Mesothelial cell of epicardium (in vitro differentiated cells): ENCODE measurements around the gene PSAPL1. TPM values are rescaled to one million over a fixed set of nuclear protein-coding genes. Genes with fewer than 3 reads are reported as not detected.

Experiments used
- DNase-seq, 2 experiments: peaks; one replicate each; pipeline ENCODE4 v3.0.0; 2021; ENCODE audit warnings: low spot score in 2 of 2; ENCODE audit not compliant: unreplicated experiment in 2 of 2
- H3K27ac Mint-ChIP-seq: 2 replicates; pipeline ENCODE4 v1.8.0; 2021; ENCODE audit warnings: mixed read lengths
- H3K27me3 Mint-ChIP-seq: 2 replicates; pipeline ENCODE4 v1.8.0; 2021; ENCODE audit warnings: low read depth, mixed read lengths
- H3K36me3 Mint-ChIP-seq: 2 replicates; pipeline ENCODE4 v1.8.0; 2021; ENCODE audit warnings: mixed read lengths
- H3K4me1 Mint-ChIP-seq: 2 replicates; pipeline ENCODE4 v1.8.0; 2021; ENCODE audit warnings: mixed read lengths
- H3K4me3 Mint-ChIP-seq: 2 replicates; pipeline ENCODE4 v1.8.0; 2021; ENCODE audit warnings: mild to moderate bottlenecking, moderate library complexity, mixed read lengths
- H3K9me3 Mint-ChIP-seq: 2 replicates; pipeline ENCODE4 v1.8.0; 2021; ENCODE audit warnings: mixed read lengths
- total RNA-seq: library from RNA; stranded (reverse); gene quantifications from 3 replicates; pipeline ENCODE4 v1.2.1, GENCODE V29; 2021
- TF ChIP-seq, protein P1 (sequence below): fragments of 200-600 bp; sonication (generic); IDR thresholded peaks from one replicate; pipeline ENCODE4 v1.5.0; 2021; ENCODE audit warnings: antibody characterized with exemption; ENCODE audit not compliant: unreplicated experiment

Gene PSAPL1
- total RNA-seq, 1 donor from 2014 or later: not detected

DNA sequence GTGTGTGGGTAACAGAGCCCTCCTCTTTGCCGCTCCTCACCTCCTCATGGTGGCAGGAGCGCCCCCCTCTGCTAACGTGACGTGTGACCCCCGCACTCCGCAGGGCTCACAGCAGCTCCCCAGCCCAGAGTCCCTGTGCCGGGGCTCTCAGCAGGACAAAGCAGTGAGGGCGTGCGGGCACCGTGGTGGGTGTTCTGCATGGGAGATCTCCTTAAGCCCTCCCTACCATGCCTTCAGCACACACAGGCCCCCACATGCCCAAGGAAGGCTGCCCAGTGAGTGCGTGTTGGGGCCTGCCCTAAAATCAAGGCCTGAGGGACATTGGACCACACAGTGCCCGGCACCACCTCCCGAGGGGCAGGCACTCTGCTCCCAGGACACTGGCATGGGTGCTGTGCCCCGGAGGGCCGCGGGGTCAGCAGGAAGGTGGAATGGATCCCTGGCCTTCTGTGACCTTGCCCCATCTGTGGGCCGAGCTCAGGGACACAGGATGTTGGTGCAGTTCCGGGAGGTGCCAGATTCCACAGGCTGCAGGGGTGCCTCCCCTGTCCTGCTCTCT is 10.1 kb downstream of the PSAPL1 start:
- H3K27ac Mint-ChIP-seq: no peak overlapping the region
- peaks cover 11% of the 10 kb centered on the region for H3K4me1 Mint-ChIP-seq
- no peaks in the 10 kb centered on the region for H3K9me3 Mint-ChIP-seq
- no peaks in the 10 kb centered on the region for H3K27me3 Mint-ChIP-seq
- peak in 1 of 2 experiments; percentile 32 for DNase-seq
- H3K36me3 Mint-ChIP-seq: no peaks in the 10 kb centered on the region
- TF ChIP-seq, protein P1, sequence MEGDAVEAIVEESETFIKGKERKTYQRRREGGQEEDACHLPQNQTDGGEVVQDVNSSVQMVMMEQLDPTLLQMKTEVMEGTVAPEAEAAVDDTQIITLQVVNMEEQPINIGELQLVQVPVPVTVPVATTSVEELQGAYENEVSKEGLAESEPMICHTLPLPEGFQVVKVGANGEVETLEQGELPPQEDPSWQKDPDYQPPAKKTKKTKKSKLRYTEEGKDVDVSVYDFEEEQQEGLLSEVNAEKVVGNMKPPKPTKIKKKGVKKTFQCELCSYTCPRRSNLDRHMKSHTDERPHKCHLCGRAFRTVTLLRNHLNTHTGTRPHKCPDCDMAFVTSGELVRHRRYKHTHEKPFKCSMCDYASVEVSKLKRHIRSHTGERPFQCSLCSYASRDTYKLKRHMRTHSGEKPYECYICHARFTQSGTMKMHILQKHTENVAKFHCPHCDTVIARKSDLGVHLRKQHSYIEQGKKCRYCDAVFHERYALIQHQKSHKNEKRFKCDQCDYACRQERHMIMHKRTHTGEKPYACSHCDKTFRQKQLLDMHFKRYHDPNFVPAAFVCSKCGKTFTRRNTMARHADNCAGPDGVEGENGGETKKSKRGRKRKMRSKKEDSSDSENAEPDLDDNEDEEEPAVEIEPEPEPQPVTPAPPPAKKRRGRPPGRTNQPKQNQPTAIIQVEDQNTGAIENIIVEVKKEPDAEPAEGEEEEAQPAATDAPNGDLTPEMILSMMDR: no peak
- H3K4me3 Mint-ChIP-seq: no peak overlapping the region

DNA sequence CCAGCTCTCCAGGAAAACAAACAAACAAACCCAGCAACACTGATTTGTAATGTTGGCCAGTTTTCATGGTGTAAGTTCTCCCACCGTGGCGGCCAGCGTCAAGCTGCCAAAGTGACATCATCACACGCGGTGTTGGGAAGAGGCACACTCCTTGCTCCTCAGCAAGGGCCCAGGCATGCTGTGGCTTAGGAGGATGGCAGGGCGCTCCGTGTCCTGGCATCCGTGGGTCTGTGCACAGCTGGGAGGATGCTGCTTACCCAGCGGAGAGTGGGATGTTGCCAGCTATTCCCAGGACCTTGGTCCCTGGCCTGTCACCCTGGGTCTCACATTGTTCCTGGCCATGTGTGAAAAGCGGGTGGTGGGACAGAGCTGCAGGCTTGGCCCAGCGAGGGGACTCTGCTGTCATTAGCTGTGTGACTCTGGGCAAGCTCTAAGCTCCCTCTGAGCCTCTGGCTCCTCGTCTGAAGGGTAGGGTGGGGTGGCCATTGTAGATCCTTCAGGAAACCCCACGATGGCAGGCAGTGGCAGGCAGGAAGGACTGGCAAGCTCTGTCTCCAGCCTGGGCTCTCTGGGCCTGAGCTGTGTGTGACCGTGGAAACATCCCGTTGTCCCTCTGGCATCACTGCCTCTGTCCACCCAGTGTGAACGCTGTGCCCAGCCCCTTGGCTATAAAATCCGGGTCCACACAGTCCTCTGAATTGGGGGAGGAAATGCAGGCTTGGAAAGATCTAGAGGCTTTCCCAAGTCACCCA is 10.8 kb downstream of the PSAPL1 start:
- Mint-ChIP-seq H3K9me3 (no peaks in the 10 kb centered on the region), H3K27ac (no peak overlapping the region), H3K4me3 (no peak overlapping the region), H3K36me3 (no peaks in the 10 kb centered on the region), H3K27me3 (no peaks in the 10 kb centered on the region), H3K4me1 (peaks cover 11% of the 10 kb centered on the region)
- TF ChIP-seq, protein P1: no peak
- DNase-seq: peak in 1 of 2 experiments; percentile 16

DNA sequence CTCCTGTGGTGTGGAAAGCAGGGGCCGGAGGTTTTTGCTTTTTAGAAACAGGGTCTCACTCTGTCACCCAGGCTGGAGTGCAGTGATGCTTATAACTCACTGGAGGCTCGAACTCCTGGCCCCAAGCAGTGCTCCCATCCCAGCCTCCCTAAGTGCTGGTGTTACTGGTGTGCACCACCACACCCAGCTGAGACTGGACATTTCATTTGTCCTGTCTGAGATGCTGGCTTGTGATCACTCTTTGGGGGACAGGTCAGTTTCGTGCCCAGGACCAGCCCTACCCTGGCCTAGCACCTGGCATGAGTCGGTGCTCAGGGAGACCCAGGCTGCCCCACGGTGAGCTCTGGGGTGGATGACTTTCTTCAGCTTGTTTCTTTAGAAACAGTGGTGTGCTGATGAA is 11.3 kb downstream of the PSAPL1 start:
- Mint-ChIP-seq H3K9me3 (peaks cover under 1% of the 10 kb centered on the region), H3K36me3 (no peaks in the 10 kb centered on the region), H3K4me3 (no peak overlapping the region), H3K27ac (no peak overlapping the region), H3K27me3 (no peaks in the 10 kb centered on the region), H3K4me1 (peaks cover 9% of the 10 kb centered on the region)
- DNase-seq: no peak
- TF ChIP-seq, protein P1: no peak

DNA sequence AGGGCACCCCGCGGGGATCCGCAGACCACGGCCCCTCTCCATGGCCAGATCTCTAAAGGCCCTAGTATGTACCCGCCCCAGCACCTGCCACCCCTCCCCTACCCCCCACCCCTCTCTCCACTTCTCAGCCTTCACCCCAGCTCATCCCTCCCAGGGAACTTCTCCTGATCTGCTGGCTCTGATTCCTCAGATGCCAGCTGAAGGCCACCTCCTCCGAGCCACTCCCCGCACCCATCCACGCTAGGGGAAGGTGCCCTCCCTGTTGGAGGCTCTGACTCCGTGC is 11.9 kb downstream of the PSAPL1 start:
- TF ChIP-seq, protein P1: no peak
- Mint-ChIP-seq H3K4me1 (peaks cover 4% of the 10 kb centered on the region), H3K27me3 (no peaks in the 10 kb centered on the region), H3K9me3 (peaks cover 4% of the 10 kb centered on the region), H3K27ac (no peak overlapping the region), H3K4me3 (no peak overlapping the region), H3K36me3 (no peaks in the 10 kb centered on the region)
- peak in 1 of 2 experiments; percentile 20 for DNase-seq

DNA sequence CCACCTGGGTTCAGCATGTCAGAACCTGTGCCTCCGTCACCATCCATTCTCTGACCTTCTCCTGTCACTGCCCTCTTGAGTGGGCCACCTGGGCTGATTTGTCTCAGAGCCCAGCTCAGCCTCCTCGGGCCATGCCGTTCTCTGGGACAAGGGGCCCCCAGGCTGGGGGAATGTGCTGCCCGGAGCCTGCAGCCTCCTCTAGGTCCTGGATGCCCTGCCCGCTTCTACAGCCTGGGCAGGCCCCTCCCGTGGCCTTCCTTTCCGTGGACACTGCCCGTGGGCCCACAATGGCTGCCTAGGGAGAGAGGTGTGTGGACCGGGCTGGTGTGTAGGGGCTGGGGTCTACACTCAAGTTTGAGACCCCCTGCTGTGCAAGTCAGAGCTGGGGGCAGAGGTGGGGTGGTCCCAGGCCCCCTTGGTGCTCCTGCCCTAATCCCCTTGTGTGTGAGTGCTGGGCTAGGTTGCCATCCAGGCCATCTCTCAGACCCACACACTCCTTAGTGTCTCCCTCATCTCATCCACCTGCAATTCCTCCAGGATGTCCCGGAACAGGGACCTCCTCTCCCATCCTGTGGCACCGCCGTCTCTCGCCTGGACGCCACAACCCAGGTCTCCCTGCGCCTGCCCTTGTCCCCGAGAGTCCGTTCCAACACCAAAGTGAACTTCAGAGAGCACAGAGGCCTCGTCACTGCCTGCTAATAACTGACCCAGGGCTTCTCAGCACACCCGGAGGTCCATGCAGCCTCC is 12.4 kb downstream of the PSAPL1 start:
- peak in 1 of 2 experiments; percentile 31 for DNase-seq
- TF ChIP-seq, protein P1: no peak
- peaks cover 4% of the 10 kb centered on the region for H3K9me3 Mint-ChIP-seq
- no peak overlapping the region for H3K27ac Mint-ChIP-seq
- peaks cover 2% of the 10 kb centered on the region for H3K4me1 Mint-ChIP-seq
- no peak overlapping the region for H3K4me3 Mint-ChIP-seq
- no peaks in the 10 kb centered on the region for H3K36me3 Mint-ChIP-seq
- H3K27me3 Mint-ChIP-seq: no peaks in the 10 kb centered on the region
